Neural crest cell (in vitro differentiated cells): ENCODE measurements around the gene PEX6. TPM values are rescaled to one million over a fixed set of nuclear protein-coding genes. Genes with fewer than 3 reads are reported as not detected.

Experiments
- DNase-seq: peaks from one replicate; pipeline ENCODE4 v3.0.0; 2021; ENCODE audit warnings: low read depth, mixed read lengths, low spot score
- H3K27ac Mint-ChIP-seq: one replicate; pipeline ENCODE4 v1.8.0; 2021; ENCODE audit warnings: mild to moderate bottlenecking, mixed read lengths; ENCODE audit not compliant: unreplicated experiment
- H3K27me3 Mint-ChIP-seq: 2 replicates; pipeline ENCODE4 v1.8.0; 2021; ENCODE audit warnings: low read depth, mild to moderate bottlenecking, mixed read lengths
- H3K36me3 Mint-ChIP-seq: 2 replicates; pipeline ENCODE4 v1.8.0; 2021; ENCODE audit warnings: low read depth, mild to moderate bottlenecking, mixed read lengths
- H3K4me1 Mint-ChIP-seq: 2 replicates; pipeline ENCODE4 v1.8.0; 2021; ENCODE audit warnings: mixed read lengths
- H3K4me3 Mint-ChIP-seq: one replicate; pipeline ENCODE4 v1.8.0; 2021; ENCODE audit warnings: mild to moderate bottlenecking, mixed read lengths
- H3K9me3 Mint-ChIP-seq: 2 replicates; pipeline ENCODE4 v1.8.0; 2021; ENCODE audit warnings: mixed read lengths
- total RNA-seq: library from RNA; stranded (reverse); gene quantifications from 2 replicates; pipeline ENCODE4 v1.2.1, GENCODE V29; 2021
- TF ChIP-seq, protein P1 (sequence below): fragments of 200-600 bp; sonication (generic); conservative IDR thresholded peaks from 2 replicates; pipeline ENCODE4 v1.5.0; 2021; ENCODE audit warnings: antibody characterized with exemption, mild to moderate bottlenecking

Gene PEX6
- total RNA-seq, 1 donor from 2014 or later: 22.5 TPM

DNA sequence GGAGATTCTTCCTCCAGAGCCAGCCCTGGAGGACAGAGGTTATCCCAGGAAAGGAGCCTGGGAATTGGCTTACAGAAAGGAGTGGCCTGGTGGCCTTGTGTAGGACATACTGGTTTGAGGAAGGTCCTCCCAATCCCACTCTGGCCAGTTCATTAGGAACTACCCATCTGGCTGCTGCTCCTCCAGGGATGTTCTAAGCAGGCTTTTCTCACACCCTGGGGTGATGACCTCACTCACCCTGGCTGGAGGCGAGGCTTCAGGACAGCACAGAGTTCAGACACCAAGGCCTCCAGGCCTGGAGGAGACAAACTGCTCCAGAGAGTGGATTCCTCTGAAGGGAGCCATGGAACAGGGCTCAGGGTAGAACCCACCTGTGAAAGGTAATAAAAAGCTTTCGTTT lies 9.6 kb downstream of the PEX6 start:
- no peaks in the 10 kb centered on the region for H3K27me3 Mint-ChIP-seq
- TF ChIP-seq, protein P1, sequence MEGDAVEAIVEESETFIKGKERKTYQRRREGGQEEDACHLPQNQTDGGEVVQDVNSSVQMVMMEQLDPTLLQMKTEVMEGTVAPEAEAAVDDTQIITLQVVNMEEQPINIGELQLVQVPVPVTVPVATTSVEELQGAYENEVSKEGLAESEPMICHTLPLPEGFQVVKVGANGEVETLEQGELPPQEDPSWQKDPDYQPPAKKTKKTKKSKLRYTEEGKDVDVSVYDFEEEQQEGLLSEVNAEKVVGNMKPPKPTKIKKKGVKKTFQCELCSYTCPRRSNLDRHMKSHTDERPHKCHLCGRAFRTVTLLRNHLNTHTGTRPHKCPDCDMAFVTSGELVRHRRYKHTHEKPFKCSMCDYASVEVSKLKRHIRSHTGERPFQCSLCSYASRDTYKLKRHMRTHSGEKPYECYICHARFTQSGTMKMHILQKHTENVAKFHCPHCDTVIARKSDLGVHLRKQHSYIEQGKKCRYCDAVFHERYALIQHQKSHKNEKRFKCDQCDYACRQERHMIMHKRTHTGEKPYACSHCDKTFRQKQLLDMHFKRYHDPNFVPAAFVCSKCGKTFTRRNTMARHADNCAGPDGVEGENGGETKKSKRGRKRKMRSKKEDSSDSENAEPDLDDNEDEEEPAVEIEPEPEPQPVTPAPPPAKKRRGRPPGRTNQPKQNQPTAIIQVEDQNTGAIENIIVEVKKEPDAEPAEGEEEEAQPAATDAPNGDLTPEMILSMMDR: no peak
- no peaks in the 10 kb centered on the region for H3K9me3 Mint-ChIP-seq
- peaks cover 4% of the 10 kb centered on the region for H3K36me3 Mint-ChIP-seq
- H3K4me3 Mint-ChIP-seq: no peak overlapping the region
- no peak overlapping the region for H3K27ac Mint-ChIP-seq
- no peaks in the 10 kb centered on the region for H3K4me1 Mint-ChIP-seq
- DNase-seq: no peak

GRCh38 chr6:42968783-42969182 lies 10.2 kb downstream of the PEX6 start:
- TF ChIP-seq, protein P1: no peak
- no peaks in the 10 kb centered on the region for H3K27me3 Mint-ChIP-seq
- no peak for DNase-seq
- no peaks in the 10 kb centered on the region for H3K9me3 Mint-ChIP-seq
- H3K4me1 Mint-ChIP-seq: no peaks in the 10 kb centered on the region
- no peak overlapping the region for H3K27ac Mint-ChIP-seq
- H3K4me3 Mint-ChIP-seq: no peak overlapping the region
- peaks cover 1% of the 10 kb centered on the region for H3K36me3 Mint-ChIP-seq

GRCh38 chr6:42968126-42968701 lies 10.8 kb downstream of the PEX6 start:
- TF ChIP-seq, protein P1: no peak
- Mint-ChIP-seq H3K27me3 (no peaks in the 10 kb centered on the region), H3K4me3 (no peak overlapping the region), H3K4me1 (no peaks in the 10 kb centered on the region), H3K9me3 (no peaks in the 10 kb centered on the region), H3K36me3 (no peaks in the 10 kb centered on the region), H3K27ac (no peak overlapping the region)
- no peak for DNase-seq

DNA sequence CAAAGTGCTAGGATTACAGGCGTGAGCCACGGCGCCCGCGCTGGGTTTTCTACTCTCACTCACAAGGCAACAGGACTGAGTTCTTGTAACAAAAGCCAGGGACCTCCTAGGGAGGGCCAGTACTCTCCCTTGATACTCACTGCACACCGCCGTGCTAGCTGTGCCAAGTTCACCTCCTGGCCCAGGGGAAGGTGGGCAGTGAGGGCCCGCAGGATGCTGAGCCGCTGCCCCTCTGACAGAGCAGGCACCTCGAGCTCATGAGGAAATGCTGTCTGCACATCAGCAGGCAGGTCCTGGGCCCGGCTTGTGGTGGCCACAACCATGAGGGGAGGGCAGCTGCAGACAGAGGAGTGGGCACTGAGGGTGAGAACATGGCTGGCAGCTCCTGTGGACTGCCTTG lies 11.8 kb downstream of the PEX6 start:
- Mint-ChIP-seq H3K4me1 (no peaks in the 10 kb centered on the region), H3K27ac (no peak overlapping the region), H3K9me3 (no peaks in the 10 kb centered on the region), H3K36me3 (no peaks in the 10 kb centered on the region), H3K4me3 (no peak overlapping the region), H3K27me3 (peaks cover 6% of the 10 kb centered on the region)
- no peak for DNase-seq
- TF ChIP-seq, protein P1: no peak

- H3K9me3 Mint-ChIP-seq: no peaks in the 10 kb centered on the region
- DNase-seq: no peak
- peaks cover 13% of the 10 kb centered on the region for H3K27me3 Mint-ChIP-seq
- H3K4me1 Mint-ChIP-seq: no peaks in the 10 kb centered on the region
- TF ChIP-seq, protein P1: no peak
- H3K36me3 Mint-ChIP-seq: no peaks in the 10 kb centered on the region
- peak overlapping the region; percentile 19 for H3K4me3 Mint-ChIP-seq
- no peak overlapping the region for H3K27ac Mint-ChIP-seq
Observed at GRCh38 chr6:42966571-42966970, 12.4 kb downstream of the PEX6 start.
